AG09309 (cell line): ENCODE data around the gene AMPD2.
A peak's percentile ranks its signal among the peaks of the same experiment; 100 is the strongest.

Source experiments
- DNase-seq: peaks from one replicate; pipeline ENCODE4 v3.0.0-alpha.2; 2010; ENCODE audit warnings: low read depth
- H3K4me3 ChIP-seq: 2 replicates; pipeline ENCODE4 v1.5.1; 2011; ENCODE audit warnings: mild to moderate bottlenecking, low read depth, low read length, moderate library complexity; ENCODE audit not compliant: control insufficient read depth
- CTCF ChIP-seq: IDR thresholded peaks from 2 replicates; pipeline ENCODE4 v1.5.1; 2011; ENCODE audit warnings: mild to moderate bottlenecking, low read depth, low read length, inconsistent platforms; ENCODE audit not compliant: insufficient read depth, control insufficient read depth; ENCODE audit errors: missing control alignments

The AMPD2 gene

GRCh38 chr1:109613361-109614147, 6.1 kb upstream of the AMPD2 start:
- no peak overlapping the region for H3K4me3 ChIP-seq
- TF ChIP-seq CTCF, result no peak
- DNase-seq, result no peak

GRCh38 chr1:109615879-109616278, 3.8 kb upstream of the AMPD2 start:
- no peak overlapping the region for H3K4me3 ChIP-seq
- no peak for DNase-seq
- no peak for TF ChIP-seq CTCF

GRCh38 chr1:109616391-109616790, 3.2 kb upstream of the AMPD2 start:
- no peak overlapping the region for H3K4me3 ChIP-seq
- TF ChIP-seq CTCF, result no peak
- no peak for DNase-seq

- no peak overlapping the region for H3K4me3 ChIP-seq
- no peak for TF ChIP-seq CTCF
These were observed 2.3 kb upstream of the AMPD2 start for GRCh38 chr1:109617291-109617801.

GRCh38 chr1:109618661-109619575, 719 bp upstream of the AMPD2 start:
- TF ChIP-seq CTCF, result no peak
- H3K4me3 ChIP-seq, result peak overlapping the region; percentile 89
- DNase-seq, result no peak

More at GRCh38 chr1:109617291-109617801, 2.3 kb upstream of the AMPD2 start:
- DNase-seq, result peak; percentile 78

GRCh38 chr1:109620401-109620791, 759 bp downstream of the AMPD2 start:
- no peak for DNase-seq
- H3K4me3 ChIP-seq, result peak overlapping the region; percentile 89
- no peak for TF ChIP-seq CTCF
